Stimulated activated CD4-positive, alpha-beta T cell treated with anti-CD3 and anti-CD28 coated beads, Interleukin-15, amount 100 ng/mL, for 24 hours (primary cell): ENCODE measurements around the gene HSPB9.

Experiments used
- DNase-seq: peaks from one replicate; pipeline ENCODE4 v3.0.0-alpha.2; 2020

HSPB9 gene

DNA sequence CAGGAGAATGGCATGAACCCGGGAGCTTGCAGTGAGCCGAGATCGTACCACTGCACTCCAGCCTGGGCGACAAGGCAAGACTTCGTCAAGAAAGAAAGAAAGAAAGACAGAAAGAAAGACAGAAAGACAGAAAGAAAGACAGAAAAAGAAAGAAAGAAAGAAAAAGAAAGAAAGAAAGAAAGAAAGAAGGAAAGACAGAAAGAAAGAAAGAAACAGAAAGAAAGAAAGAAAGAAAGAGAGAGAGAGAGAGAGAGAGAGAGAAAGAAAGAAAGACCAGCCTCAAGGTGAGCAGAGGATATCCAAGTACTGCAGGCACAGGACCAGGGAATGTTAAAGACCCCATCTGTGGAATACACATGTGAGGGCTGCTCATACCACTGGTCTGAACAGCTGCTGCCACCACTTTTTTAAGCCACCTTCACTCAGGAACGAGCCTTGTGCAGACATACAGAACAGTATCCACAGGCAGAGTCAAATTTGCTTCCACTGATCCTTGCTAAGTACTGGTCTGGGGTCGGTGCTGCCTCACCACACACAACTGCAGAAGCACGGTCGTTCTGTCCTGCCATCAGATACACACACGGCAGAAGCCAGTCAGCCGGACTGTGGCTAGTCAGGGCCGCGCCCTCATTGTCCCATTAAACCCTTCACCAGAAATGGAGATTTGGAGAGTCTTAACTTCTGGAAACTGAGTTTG is 24.5 kb downstream of the HSPB9 start:
- DNase-seq = no peak

DNA sequence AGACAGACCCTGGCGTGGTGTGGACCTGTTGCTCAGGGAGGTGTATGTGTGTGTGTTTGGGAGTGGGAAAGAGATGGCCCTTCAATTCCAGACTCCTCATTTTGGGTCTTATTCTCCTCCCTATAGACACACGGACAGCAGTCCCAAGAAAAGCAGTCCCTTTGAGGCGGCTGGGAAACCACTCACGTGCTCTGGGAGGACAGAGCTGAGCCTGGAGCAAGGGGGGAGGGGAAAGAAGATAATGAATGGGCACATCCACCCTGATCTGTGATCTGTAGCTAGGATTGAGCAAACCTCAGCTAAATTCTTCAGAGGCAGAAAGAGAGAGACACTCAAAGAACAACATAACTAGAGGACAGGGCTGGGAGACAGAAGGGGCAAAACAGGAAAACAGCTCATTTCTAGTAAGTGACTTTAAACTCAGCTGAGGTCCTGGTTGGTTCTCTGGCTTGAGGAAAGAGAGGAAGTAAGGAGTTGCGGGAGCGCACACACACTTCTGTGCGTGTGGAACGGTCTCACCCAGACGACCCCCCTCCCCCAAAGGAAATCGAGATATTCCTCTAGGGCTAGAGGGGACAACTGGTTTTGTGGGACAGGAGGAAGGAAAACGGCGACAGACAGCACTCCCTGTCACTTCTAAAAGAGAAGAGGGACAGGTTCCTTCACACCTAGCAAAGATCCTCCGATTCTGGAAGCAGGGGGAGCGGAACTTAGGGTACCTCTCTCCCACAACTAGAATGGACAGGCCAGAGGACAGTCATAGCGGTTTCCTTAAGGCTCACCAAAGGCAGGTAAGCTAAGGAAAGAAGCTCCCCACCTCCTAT is 31.5 kb downstream of the HSPB9 start:
- DNase-seq = no peak

DNA sequence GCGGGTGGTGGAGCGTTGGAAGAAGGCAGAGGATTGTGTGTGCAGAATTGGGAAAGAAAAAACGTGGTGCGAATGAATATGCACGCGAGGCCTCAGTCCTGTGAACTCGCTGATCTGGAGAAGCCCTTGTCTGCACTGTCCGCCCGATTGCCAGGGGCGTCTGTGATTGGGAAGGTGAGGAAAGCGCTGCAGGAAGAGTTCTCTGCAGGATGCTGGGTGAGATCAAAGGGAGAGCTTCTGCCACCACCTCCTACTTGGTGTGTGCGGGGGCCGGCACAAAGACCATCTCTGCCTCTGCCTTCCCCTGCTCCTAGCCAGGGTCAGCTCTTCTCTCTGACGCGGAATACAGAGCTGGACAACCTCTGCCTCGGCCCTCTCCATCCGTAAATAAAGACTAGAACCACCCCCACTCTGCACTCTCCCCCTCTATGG is 33.0 kb downstream of the HSPB9 start:
- no peak for DNase-seq

DNA sequence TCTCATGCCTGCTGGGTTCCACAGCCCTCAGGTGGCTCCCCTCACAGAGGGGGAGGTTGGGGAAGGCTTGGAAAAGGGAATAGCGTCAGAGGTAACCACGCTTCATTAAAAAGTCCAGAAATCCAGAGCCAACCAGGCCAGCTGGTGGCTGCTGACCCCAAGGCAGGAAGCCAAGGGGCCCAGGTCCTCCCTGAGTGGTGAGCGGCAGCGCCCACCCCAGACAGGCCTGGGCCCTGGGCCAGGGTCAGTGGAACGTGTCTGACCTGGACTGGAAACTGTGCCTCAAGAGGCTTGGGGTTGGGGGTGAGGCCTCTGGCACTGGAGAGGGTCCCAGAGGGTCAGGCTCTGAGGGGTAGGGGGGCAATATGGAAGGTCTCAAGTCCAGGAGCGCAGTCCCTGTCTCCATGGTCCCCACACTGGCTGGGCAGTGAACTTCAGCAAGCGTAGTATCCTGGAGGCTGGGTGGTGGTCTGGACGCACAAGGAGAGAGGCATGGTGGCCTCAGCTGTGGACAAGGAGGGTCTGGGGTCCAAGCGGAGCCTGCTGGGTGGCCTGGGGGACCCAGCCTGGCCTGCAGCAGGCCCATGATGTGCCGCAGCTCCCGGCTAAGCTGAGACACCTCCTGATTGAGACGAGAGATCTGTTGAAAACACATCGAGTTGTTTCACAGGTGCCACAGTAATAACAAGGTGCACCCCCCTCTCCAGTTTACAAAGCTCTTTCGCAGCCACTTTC is 37.4 kb downstream of the HSPB9 start:
- no peak for DNase-seq

DNA sequence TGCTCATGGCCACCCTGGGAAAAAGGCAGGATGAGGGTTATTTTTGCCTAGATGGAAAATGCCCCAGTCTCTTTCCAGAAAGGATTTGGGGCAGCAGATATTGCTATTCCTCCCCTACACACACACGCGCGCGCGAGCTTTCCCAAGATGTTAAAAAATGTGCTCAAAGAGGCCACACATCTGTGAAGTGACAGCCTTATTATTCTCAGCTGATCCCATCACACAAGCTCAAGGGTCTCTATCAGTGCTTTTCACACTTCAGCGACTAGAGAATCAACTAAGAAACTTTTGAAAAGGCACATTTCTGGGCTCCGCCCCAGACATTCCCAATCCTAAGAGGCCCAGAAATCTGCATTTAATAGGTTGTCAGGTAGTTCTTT is 37.9 kb downstream of the HSPB9 start:
- no peak for DNase-seq

DNA sequence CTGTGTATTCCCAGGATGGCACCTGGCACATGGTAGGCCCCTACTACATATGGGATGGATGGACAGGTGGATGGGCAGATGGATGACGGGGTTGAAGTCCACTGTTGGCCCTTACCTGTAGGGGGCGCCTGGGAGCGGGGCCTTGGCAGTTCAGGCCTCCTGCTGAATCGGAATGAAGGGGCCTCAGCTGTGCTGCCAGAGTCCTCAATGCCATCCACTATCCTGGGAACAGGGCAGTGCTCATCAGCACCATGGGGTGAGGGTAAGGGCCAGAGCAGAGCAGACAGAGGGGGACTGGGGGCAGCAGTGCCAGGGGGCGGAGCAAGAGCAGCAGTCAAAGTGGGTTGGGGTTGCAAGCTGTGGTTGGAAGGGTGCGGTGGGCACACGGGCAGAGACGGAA is 40.5 kb downstream of the HSPB9 start:
- peak; percentile 72 for DNase-seq

DNA sequence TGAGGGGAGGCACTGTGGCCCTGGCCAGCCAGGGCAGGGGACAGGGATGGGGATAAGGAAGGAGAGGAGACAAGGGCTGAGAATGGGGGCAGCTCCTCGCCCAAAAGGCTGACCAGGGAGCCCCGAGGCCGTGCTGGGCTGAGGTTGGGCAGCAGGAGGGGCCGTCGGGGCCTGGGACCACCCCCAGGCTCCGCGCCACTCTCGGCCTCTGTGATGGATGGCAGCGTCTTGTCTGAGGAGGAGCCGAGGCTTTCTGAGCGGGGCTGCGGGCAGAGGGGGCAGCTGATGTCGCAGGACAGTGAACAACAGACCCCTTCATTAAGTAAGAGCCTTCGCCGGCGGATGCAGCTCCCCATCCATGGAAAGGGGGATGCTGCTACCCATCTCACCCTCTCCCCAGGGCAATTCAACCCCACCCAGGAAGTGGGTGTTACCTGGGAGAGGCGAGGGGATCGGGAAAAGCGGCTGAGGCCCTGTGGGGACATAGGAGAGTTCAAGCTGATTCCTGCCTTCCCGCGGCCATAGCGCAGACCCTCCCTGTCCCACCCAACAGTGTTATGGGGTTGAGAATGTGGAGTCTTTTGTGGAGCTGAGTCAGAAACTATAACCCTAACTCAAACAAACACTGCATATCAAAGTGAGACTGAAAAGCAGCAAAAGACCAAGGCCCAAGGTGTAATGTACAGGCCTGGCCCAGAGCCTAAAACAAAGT is 41.2 kb downstream of the HSPB9 start:
- no peak for DNase-seq

DNA sequence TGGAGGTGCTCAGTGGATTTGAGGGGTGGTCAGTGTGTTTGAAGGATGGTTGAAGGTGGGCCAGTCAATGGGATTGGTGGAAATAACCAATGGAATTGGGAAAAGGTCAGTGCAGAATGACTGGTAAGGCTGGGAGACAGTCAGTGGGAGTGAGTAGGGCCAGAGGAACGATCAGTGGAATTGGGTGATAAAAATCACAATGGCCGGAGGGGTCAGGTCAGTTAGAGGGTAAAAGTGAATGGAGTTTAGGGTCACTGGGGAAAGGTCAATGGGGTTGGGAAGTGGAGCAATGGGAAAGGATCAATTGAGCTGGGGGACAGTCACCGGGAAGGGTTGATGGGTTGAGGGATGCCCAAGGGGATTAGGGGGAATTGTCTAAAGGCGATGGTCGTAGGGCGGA is 43.1 kb downstream of the HSPB9 start:
- no peak for DNase-seq

DNA sequence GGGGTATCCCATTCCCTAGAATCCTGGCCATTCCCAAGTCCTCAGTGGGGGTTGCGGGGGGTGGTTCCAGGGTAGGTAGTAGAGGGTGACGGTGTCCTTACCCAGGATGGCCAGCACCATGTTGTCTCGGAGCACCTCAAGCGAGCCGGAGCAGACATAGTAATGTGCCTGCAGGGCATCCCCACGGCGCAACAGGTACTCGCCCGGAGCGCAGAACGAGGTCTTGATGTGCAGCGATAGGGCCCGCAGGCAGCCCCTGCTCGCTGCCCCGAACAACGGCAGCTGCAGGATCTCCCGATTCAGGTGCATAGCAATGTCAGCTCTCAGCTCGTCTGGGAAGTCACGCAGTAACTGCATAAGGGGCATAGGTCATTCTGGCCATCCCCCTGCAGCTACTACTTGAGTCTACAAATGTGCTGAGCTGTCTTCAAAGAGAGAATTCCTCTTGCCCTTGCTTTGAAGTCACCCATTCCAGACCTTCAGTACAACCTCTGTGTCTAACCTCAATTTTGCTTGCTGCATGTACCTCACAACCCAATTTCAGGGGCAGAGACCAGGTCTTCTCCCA is 43.7 kb downstream of the HSPB9 start:
- DNase-seq = no peak

DNA sequence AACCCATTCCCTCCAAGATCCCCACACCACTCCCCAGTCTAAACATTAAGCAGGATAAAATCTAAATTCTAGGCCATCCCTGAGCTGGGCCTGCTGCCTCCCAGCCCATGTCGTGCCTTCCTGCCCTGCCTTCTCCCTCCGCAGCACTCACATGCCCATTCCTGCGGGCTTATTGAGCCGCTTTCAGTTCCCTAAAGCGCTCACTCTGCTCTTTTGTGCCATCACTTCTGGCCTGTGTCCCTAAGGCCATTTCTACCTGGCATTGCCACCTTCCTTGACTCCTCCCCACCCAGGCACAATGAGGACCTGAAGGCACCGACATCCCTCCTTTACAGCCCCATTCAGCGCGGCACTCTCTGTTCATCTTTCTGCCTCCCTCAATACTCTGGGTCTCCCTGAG is 45.2 kb downstream of the HSPB9 start:
- no peak for DNase-seq

DNA sequence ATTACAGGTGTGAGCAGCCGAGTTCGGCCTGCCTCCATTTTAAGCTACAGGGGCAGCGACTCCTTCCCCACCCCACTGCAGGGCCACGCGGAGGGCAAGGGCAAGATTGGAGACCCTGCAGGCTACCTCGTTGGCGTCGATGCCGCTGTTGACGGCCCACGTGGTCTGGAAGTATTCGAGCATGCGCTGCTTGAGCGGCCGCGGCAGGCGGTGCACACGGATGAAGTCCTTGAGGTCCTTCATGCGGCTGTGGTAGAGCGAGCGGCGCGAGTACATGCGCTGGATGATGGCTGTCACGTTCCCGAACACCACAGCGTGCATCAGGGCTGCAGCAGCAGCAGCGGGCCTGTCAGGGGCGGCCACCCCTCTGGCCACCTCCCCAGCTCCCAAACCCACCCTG is 46.7 kb downstream of the HSPB9 start:
- no peak for DNase-seq

DNA sequence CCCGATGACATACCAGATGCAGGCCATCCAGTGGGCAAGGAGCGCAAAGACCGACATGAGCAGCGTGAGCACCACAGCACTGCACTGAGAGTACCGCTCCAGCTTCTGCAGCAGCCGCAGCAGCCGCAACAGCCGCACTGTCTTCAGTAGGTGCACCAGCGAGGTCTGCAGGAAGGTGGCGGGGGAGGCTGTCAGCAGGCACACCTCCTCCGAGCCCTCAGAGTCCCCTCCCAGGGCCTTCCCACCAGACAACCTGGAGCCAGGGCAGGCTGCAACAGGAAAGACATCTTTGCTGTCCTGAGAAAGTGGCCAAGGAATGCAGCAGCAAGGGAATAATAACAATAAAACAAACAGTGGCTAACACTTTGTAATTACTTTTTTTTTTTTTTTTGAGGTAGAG is 49.2 kb downstream of the HSPB9 start:
- DNase-seq = no peak
